ENCODE results near the gene SAPCD2.
"Not testable (repeated sequence)": the region's sequence is repeated elsewhere in the genome, so short reads cannot be mapped to it uniquely, and the experiment has no call there.

SAPCD2 gene

DNA sequence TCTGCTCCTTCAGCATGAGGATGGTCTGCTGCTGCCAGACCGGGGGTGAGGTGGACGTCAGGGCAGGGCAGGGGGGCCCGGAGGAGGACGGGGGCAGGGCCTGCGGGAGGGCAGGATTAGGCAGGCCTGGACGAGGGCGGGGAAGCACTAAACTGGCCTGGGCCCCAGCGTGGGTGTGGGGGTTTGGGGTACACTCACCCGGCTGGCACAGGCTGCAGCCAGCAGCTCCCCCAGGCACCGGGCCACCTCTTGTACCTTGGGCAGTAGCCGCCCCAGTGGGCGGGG lies 5.5 kb downstream of the SAPCD2 start:
- no peak for DNase-seq (ENCODE audit: low read depth)

DNA sequence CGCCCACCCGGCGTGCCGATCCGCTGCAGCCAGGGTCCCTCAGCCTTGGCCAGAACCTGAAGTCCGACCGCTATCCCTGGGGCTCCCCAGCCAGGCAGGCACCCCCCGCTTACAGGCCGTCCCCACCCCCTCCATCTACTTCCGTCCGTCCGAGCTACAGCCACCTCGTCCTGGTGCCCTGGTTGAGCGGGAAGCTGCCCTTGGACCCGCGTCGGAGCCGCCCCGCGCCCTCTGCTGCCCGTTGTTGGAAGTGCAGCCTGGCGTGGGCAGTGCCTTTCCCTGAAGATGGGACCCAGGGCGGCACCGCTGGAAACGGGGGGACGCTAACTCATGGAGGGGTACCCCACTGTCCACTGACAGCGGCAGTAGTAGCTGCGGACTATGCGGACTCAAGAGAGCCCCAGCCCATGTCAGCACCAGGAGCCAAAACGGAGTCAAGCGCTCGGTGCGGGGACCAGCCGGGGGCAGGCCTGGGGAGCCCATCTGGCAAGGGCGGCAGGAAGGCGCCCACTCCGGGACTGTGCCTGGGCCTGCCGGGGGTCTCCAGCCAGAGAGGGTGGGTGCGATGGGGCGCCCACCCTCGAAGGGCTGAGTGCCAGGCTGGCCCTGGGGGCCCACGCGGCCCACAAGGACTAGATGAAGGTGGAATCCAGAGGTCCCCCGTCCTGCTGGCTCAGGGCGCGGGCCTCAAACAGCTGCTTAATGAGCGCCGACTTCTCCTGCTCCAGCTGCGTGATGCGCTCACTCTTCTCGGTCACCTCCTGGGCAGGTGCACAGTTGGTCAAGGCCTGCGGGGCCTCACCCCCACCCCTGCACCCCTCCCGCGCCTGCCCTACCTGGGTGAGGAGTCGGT lies 6.1 kb downstream of the SAPCD2 start:
- no peak for DNase-seq (ENCODE audit: low read depth)

DNA sequence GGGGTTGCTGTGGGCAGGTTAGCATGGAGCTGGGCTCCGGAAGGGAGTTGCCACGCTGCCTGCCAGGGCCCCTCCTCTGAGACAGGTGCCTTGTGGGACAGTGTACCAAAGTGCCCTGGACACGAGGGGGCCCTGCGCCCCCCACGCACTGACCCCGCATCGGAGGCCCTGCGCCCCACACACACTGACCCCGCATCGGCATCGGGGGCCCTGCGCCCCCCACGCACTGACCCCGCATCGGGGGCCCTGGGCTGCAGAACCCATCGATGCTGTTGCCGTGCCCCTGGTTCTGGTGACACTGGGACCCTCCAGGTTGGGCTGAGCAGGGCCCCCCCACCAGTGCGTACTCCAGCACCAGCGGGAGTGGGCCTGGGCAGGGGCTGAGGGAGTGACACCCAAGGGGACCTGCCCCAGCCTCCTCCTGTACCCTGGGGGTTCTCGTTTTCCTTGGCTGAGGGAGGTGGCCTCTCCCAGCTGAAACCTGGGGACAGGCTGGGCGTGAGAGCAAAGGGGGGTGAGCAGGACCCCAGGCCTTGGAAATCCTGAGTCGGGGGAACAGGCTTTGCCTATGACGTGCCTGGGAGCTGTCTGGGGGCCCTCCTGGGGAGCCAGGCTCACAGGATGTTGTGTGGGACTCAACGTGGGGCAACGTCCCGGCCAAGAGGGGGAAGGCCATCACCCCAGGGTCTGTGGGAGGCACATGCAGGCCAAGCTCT lies 6.9 kb downstream of the SAPCD2 start:
- no peak for DNase-seq (ENCODE audit: low read depth)

DNA sequence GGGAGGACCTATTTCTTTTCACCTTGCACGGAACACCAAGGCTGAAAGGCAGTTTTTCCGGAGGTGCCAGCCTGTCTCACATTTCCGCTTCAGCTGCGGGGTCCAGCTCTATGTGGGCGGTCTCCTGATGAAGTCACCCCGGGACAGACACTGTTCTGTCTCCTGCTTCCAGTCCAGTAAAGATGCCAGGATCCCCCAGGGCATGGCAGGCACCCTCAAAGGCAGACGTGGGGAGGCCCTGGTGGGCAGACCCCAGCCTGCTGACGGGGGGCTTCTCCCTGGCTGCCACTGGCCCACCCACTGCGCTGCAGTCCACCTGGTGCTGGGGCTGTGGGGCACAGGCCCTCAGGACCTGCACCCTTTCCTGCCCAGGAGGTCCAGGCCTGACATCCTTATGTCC lies 7.6 kb downstream of the SAPCD2 start:
- DNase-seq (ENCODE audit: low read depth) = not testable (repeated sequence)

DNA sequence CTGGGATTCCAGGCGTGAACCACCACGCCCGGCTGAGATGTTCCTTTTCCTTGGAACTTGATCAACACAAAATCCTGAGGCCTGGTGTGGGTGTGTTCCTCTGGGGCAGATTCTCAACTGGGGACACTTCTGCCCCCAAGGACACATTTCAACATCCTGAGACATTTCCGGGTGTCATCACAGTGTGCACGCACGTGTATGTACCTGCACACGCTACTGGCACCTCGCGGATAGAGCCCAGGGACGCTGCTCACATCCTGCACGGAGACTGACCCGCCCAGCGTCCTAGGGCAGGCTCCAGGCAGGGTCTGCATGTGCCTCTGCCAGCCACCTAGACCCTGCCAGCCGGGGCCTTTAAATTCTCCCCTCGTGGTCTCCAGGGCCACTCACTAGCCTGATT lies 8.0 kb downstream of the SAPCD2 start:
- DNase-seq (ENCODE audit: low read depth) = no peak

DNA sequence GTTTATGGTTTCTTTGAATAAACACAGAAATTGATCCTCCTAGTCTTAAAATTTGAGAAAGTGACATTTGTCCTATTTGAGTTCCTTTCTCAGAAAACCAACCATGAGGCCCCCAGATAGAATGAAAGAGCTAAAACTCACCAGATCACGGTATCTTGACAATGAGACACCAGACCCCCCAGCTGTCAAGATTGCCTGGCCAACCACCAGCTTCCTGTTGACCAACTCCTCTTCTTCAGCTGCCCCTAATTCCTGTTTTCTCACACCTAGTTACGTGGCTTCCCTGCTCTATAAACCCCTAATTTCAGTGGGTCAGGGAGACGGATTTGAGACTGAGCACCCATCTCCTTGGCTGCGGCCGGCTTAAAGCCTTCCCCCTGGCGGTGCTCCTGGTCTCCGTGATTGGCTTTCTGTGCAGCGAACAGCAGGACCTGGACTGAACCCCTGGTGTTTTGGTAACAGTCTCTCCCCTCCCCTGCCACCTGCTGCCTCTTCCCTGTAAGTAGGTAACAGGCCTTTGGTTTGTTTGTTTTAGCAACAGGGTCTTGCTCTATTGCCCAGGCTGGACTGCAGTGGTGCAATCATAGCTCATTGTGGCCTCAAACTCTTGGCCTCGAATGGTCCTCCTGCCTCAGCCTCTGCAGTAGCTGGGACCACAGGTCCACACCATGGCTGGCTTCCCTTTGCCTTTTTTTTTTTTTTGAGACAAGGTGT lies 11.7 kb downstream of the SAPCD2 start:
- DNase-seq (ENCODE audit: low read depth) = no peak

DNA sequence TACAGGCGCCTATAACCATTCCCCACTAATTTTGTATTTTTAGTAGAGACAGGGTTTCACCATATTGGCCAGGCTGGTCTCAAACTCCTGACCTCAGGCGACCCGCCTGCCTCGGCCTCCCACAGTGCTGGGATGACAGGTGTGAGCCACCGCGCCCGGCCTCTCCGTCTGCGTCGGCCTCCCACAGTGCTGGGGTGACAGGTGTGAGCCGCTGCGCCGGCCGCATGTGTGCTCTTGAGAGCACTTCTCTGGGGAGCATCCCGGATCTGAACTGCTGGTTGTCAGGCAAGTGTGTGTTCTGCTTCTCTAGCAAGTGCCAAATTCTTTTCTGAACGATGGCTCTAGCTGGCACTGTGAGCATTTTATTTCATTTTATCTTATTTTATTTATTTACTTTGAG lies 12.8 kb downstream of the SAPCD2 start:
- DNase-seq (ENCODE audit: low read depth) = no peak

DNA sequence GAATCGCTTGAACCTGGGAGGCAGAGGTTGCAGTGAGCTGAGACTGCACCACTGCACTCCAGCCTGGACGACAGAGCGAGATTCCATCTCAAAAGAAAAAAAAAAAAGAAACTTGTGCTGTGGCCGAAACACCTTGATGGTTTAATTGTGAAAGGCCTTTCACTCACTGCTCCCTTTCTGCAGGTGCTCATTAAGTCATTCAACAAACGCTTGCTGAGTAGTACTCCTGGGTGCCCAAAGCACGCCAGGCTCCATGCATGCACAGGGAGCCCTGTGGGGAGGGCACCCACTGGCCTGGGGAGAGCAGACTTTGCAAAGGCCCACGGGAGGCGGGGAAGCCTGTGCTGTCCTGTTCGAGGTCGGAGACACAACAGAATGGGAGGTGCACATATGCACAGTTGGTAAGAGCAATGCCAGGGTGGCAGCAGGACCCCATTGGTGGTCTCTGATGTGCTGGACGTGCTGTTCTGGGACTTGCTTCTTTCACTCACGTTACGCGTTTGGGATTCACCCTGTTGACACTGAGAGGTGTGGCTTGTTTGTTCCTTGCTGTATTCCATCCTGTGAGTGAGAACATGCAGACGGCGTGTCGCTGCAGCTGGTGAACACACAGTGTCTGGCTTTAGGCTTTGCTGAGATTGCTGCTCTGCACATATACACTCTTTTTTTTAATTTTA lies 13.5 kb downstream of the SAPCD2 start:
- no peak for DNase-seq (ENCODE audit: low read depth)

DNA sequence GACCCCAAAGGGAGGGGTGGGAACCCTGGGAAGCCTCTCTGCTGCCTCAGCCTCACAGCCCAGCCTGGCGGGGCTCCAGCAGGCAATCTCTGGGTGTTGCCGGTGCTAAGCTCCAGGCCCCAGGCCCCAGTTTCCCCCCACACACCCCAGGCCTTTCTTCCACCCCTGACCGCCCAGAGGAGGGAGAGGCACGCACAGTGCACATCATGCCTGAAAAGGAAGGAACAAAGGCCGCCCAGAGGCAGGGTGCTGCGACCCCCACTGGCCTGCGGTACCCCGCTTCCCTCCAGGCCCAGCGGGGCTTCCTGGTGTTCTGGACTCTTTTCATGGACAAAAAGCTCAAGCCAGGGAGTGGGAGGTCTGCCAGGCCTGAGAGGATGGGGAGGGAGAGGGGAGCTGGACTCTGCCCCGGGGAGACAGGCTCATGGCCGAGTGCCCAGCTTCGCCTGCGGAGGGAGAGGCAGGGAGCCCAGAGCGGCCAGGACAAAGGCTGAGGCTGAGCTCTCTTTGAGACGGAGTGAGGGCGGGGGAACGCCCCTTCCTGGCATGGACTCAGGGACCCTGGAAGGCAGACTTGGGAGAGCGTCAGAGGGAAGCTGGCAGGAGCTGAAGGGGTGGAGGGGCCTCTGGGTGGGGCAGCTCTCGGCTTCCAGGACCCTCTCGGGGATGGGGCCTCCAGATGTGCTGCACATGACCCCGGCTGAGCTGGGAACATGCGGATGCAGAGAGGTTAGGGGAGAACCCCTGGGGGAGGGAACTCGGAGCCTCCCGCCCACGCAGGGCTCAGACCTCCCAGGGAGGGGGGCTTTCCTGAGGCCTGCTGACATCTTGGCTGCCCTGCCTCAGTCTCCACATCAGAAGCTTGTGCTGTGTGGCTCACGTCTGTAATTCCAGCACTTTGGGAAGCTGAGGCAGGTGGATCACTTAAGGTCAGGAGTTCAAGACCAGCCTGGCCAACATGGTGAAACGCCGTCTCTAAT lies 14.7 kb downstream of the SAPCD2 start:
- no peak for DNase-seq (ENCODE audit: low read depth)

DNA sequence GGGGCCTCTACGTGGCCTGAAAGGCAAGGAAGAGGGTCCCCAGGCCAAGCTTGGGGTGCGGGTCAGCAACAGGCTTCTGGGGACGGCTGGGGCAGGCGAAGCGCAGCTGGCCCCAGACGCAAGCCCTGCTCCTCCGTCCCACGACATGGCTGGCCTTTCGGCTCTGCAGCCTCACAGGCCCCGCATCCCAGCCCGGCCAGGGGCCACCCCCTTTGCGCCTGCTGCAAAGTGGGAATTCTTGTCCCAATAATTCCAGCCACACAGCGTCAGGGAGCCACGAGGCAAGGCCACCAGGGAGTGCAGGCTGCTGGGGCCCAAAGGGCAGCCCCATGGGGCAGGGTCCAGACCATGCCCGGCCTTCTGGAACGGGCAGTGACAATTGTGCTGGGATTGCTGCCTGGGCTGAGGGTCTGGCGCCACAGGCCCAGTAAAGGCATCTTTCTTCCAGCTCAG lies 15.4 kb downstream of the SAPCD2 start:
- no peak for DNase-seq (ENCODE audit: low read depth)

DNA sequence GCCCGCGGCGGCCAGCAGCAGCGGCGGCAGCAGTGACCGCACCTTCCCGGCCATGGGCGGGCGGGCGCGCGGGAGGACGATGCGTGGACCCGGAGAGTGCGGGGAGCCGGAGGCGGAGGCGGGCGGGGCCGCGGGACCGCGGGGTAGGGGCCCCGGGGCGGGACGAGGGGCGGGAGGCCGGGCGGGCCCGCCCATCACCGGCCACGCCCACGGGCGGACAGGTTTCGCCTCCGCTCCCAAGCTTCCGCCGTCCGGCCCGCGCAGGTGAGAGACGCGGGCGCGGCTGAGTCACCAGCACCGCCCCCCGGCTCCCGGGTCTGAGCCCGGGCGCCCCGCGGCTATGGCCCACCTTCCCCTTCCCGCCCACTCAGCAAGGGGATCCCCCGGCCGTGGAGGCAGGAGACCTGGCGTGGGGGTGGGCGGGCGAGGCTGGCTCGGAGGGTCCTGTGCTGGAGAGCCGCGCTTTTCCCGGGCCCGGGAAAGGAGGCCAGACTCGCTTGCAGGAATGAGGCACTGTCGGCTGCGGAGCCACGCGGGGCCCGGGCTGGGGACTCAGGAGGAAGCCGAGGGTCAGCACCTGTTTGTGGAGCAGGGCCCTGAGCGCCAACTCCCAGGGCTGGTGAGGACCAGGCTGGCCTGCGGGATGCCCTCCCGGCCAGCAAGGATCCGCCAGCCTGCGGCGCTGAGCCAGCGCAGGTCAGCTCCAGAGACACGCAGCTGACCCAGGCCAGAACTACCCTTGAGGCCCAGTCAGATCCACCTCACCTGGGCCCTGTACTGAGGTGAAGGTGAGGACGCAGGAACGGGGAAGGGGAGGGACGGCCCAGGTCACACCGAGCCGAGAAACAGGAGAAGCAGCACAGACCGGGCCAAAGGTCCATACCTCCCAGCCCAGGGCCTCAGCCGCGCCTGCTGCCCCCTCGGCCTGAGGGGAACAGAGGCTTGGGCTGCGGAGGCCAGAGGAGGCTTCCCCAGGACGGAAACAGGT lies 16.1 kb downstream of the SAPCD2 start, which contains the start of gene ENTPD2:
Gene ENTPD2 (minus strand): TSS at position 118 of the 988 bp plus-strand sequence. CDS start 64 bp downstream, at position 54.
- DNase-seq (ENCODE audit: low read depth) = no peak

DNA sequence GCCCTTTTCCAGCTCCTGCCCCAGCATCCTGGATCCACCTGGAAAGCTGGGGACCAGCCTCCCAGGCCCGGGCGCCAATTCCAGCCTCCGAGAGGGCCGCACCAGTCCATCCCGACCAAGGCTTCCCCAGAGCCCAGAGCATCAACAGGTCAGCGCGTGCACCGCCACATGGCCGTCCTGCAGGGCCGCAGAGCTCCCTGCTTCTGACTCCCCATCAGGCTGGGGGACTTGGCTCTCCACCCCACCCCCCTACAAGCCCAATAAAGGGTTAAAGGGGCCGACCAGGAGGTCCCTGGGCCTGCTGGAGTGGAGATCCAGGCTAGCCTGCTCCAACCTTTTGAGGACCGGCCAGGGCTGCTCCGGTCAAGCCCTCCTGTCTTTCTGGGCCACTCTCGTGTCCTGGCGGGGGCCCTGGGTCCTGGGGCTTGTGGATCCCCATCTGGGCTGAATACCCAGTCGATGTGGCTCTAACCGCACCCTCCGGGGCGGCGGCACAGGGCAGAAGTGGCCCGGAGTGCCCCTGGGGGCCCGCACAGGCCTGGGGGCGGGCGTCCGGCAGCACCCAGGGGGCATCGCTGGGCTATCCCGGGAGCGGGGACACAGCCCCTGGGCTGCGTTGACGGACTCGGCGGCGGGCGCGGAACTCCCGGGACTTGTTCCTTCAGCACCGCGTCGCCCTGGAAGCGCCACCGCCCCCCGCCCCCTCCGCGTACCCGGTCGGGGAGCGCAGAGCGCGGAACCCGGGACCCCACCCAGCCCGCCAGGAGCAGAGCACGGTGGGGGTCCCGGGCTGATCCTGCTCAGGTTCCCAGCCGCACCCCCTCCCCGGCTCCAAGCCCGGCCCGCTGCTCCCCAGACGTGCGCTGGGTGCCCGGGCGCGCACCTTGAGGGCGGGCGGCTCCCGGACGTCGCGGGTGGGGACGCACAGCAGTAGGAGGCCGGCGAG lies 17.1 kb downstream of the SAPCD2 start:
- no peak for DNase-seq (ENCODE audit: low read depth)

DNA sequence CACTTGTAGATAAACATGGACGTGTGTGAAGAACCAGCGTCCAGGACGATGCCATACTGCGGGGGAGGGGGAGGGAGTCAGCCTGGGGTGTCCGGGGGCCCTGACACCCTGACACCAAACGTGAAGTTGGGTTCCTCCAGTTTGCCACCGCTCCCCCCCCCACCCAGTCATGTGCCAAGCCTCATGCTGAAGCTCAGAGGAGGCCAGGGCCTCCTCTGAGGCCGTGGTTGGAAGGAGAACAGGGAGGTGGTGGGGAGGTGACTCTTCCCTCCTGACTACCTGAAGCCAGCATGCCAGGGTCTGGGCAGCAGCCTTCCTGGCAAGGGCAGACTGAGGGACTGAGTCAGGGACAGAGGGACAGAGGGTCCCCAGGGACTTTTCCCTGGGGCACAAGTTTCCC lies 18.1 kb downstream of the SAPCD2 start:
- DNase-seq (ENCODE audit: low read depth) = no peak

DNA sequence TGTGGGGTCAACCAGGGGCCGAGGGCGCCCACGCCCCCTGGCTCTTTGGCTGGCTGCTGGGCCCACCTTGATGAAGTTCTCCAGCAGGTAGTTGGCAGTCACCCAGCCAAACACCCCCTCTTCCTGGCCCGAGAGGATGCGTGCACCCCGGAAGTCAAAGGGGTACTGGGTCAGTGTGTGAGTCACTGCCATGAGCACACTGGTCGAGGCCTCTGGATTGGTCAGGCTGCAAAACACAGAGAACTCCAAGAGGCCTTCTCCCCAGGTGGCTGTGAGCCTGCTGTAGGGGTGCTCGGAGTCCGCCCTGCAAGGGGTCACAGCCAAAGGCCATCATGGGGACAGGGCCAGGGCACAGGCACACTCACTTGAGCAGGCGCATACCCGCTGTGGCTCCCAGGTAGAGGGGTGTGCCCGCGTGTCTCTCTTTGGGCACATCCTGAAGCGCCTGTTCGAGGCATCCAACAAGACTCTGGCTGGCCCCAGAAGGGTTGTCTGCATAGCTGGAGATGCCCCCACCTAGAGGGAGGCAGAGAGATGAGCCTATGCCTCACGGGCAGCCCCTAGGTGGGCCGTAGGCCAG lies 19.1 kb downstream of the SAPCD2 start:
- DNase-seq (ENCODE audit: low read depth) = no peak

DNA sequence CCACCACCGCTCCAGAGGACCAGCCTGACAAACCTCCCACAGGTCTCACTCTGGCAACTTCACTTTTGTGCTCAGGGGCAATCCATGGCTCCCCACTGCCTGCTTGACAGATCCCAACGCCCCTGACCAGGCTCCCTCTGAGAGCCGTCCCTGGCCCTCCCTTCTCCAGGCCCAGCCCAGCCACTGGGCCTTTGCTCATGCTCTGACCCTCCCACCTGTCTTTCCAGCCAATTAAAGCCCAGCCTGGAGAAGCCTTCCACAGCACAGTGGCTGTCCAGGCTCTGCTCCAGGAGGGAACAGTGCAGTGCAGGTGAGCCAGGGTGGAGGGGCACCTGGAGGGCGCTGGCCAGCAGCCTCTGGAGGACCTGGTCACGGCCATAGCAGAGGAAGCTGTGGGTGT lies 19.8 kb downstream of the SAPCD2 start:
- no peak for DNase-seq (ENCODE audit: low read depth)

DNA sequence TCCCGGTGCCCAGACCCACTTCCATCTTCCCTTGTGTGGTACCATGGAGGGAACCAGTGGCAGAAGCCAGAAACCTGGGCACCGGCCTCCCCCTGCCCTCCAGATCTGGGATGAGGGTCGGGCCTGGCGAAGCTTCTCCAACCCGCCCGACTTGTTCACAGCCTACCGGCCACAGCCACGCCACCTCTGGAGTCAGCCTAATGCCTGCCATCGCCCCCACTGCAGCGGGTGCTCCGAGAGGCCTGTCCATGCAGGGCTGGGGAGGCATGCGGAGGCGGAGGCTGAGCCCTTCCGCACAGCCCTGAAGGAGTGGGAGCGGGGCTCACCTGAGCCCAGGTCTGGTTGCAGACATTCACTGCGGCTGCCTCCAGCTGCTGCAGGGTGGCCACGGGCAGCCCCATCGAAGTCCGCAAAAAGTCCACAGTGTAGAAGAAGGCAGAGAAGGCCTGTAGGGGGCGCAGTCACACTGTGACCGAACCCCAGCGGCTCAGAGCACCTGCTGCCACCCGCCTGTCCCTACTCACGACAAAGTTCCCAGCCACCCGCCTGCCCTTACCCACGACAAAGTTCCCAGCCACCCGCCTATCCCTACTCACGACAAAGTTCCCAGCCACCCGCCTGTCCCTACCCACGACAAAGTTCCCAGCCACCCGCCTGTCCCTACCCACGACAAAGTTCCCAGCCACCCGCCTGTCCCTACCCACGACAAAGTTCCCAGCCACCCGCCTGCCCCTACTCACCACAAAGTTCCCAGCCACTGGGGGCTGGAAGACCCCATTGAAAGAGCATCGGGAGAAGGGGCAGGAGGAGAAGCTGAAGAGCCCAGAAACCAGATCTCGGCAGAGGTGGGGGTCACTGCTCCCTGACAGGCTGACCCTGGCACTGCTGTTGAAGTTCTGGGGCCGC lies 20.6 kb downstream of the SAPCD2 start:
- no peak for DNase-seq (ENCODE audit: low read depth)

Measured in T follicular helper cell (primary cell).